TTC549 (cell line): ENCODE results near the gene SELENON.

ENCODE experiments used
- FAIRE-seq: peaks from 2 replicates; lab custom pipeline; 2012; peaks lifted over from hg19 to GRCh38; lab: Jason Lieb, UNC

Gene SELENON

DNA sequence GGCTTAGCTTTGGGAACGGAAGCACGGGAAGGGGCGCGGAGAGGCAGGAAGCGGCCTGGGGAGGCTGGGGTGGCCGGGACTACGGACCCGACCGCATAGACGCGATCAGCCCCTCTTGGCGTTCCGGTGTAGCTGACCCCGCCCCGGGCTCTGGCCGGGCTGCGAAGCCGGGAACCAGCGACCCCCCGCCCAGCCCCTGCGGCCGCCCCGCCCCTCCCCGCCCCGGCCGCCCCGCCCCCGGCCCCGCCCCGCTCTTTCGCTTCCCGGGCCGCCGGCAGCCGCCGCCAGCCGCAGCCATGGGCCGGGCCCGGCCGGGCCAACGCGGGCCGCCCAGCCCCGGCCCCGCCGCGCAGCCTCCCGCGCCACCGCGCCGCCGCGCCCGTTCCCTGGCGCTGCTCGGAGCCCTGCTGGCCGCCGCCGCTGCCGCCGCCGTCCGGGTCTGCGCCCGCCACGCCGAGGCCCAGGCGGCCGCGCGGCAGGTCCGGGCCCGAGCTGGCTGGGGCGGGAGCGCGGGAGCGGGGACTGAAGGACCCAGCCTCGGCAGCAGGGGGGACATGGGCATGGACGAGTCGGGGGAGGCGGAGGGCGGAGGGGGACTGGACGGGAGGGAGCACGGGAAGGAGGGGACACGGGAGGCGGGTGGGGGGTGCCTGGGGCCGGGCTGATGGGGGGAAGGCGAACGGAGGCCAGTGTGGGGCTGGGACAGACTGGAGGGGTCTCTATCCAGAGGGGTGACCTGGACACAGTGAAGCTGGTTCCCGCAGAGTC is at the start of gene SELENON:
Gene SELENON, plus strand, starts transcription at position 259 of the 768 bp plus-strand sequence. Its CDS starts 38 bp downstream, at position 297.
- no peak for FAIRE-seq

DNA sequence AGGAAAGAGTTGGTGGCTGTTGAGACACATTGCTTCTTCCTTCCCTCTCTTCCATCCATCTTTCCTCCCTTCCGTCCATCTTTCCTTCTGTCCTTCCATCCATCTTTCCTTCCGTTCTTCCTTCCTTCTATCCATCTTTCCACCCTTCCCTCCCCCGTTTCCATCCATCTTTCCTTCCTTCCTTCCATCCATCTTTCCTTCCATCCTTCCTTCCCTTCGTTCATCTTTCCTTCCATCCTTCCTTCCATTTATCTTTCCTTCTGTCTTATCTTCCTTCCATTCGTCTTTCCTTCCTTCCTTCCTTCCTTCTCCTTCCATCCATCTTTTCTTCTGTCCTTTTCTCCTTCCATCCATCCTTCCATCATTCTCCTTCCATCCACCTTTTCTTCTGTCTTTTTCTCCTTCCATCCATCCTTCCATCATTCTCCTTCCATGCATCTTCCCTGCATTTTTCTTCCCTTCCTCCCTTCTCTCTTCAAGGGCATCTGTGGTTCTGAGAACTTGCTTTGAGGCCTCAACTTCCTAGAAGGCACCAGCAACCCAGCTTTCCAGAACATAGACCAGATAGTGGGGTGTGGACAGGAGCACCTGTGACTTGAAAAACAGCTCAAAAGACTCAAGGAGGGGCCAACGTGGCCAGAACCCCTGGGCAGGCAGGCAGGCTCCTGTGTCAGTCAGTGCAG is 48.9 kb upstream of the SELENON start:
- FAIRE-seq, result no peak

DNA sequence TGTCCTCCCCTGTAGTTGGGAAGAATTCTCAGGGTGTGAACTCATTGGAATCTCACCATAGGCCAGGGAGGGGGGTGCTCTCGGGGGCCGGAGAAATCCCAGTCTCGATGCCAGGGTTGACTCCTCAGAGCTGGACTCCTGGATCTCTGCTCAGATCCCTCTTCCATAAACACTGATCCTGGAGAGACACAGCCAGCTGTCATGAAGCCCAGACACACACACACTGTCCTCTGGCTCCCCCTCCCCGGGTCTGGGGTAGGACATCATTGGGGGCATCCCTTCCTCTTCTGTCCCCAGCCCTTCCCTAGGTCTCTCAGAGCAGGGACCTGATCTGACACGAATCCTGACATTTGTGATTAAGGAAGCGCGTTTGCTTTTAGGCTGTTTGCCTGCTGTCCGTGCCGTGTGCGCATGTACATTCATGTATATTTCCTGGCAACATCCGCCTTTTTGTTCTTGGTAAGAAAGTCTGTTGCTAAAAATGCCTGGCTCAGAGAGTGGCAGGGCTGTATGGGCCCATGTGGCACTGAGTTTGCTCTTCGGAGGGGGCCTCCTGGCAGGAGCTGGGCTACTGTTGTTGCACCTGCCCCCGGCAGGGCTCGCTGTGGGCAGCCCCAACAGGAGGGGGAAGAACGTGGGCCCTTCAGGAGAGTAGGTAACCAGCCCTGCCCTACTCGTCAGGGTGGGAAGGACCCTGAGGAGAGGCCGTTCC is 45.4 kb upstream of the SELENON start:
- FAIRE-seq, result no peak

- FAIRE-seq, result no peak
These were observed 44.4 kb upstream of the SELENON start for GRCh38 chr1:25755475-25756125.

DNA sequence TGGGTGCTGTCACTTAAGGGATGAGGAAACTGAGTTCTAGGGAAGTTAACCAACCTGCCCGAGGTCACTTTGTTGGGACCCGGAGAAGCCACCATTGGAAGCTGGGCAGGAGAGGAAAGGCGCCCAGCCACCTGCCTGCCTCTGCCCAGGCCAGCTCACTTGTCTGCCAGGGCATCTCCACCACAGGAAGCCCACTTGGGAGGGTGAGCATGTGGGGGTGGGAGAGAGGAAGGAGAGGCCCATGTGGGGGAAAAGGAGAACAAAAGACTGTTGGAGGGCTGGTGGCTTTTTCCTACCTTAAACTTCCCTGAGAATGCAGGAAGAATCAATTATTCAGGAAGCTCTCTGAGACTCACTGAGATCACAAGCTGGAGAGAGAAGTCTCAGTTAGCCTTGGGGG is 43.8 kb upstream of the SELENON start:
- no peak for FAIRE-seq

DNA sequence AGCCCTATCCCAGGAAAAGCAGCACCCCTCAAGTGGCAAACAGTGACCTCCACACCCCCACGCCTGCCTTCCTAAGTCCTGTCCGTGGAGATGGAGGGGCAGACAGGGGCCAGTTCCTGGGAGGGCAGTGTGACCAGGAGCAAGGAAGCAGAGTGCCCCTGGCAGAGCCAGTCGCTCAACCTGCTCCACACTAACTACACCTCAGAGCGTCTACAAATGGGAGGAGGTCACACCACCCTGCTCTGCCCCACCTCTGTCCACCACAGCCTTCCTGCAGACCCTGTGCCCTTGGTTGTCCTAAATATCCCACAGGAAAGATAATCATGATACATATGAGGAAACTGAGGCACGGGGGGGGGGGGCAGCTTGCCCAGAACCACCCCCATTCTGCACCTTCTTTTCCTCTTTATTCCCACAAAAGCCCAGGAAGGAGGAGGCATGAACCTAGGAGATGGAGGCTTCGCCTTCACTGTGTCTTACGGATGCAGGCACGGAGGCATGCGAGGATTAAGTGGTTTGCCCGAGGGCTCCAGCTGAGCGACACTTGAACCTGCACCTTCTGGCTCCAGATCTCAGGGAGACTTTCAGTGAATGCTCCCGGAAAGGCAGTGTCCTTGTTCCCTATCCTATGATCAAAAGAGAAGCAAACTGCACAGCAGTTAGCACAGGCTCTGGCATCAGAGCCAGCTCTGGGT is 42.7 kb upstream of the SELENON start:
- FAIRE-seq, result no peak

DNA sequence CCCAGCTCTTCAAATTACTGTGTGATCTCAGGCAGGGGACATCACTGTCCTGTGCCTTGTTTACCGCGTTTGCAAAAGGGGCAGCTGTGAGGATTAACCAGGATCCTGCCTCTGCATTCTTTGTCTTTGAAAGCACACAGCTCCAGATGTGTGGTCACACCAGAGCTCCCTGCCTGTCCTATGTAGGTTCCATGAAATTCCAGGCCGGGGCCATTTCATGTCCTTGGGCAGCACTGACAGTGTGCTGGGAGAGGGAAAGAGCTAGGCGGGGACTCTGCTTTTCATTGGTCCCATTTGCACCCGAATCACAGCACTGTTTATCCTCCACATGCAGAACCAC is 42.2 kb upstream of the SELENON start:
- FAIRE-seq, result no peak

DNA sequence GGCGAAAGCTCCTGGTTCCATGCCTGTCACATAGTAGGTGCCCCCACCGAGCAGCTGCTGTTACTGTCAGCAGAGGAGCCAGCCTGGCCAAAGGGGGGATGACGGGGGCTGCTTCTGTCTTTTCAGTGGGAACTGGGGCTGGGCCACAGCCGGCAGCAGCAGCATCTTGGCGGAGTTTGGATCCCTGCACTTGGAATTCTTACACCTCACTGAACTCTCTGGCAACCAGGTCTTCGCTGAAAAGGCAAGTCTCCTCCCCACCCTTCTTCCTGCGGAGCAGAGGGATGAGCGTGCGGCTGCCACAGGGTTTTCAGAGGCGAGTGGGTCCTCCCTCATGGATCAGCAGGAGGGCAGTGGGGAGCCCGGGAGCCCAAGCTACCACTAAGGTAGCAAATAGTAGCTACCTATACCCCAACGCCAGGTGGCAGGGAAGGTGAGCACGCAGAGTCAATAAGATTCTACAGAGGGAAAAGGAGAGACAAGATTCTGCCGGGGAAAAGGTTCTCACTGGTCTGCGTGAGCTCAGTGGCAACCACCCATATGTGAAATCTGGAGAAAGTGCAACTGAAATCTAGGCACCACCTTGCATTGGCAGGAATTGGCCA is 41.4 kb upstream of the SELENON start:
- FAIRE-seq, result no peak

- no peak for FAIRE-seq
These were observed 39.8 kb upstream of the SELENON start for GRCh38 chr1:25760122-25760719.

GRCh38 chr1:25760871-25761270 is 39.1 kb upstream of the SELENON start:
- no peak for FAIRE-seq

DNA sequence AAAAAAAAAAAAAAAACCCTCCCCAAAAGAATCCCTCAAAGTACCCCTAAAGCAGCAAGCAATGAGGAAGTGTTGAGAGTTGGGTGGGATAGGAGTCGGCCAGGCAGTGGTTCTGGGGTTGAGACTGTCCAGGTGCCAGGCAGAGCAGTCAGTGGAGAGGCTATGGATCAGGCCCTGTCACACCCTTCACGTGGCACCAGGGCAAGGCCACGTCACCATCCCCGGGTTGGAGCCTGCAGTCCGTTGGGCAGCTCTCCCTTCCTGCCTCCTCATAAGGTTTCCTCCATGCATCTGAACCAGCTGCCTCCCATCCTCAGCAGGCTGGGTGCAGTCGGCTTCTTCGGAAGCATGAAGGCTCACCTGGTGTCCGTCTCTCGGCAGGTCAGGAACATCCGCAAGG is 36.5 kb upstream of the SELENON start:
- no peak for FAIRE-seq

DNA sequence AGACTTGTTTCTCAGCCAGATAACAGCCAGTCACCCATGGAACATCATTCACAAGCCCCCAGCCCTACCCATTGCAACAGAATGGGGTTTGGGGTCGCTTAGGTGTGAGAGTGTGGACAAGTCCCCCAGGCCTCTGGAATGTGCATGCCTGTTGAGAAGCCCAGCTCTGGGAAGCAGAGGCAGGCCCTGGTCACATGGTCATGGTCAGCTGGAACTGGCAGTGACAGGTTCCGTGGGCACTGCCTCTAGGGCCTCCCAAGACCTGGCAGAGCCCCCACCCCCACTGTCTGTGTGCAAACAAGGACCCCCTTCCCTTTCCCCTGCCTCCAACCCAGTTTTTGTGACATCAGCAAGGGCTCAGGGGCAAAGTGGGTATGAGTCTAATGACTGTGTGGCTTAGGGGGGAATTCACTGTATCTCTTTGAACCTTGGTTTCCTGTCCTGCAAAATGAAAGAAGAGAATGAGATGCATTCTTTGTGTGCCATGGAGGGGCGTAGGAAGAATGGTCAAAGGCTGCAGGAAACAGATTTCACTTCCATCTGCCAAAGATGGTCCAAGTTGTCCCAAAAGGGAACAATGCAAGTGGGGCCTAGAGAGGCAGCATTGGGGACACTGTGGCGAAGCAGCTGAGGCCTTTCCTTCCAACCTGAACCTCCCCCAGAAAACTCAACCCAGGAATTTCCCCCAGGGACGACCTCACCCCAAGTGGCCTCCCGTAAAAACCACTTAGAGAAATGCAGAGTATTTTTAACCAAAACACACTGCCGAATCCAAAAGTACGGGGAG is 34.7 kb upstream of the SELENON start:
- FAIRE-seq, result no peak

DNA sequence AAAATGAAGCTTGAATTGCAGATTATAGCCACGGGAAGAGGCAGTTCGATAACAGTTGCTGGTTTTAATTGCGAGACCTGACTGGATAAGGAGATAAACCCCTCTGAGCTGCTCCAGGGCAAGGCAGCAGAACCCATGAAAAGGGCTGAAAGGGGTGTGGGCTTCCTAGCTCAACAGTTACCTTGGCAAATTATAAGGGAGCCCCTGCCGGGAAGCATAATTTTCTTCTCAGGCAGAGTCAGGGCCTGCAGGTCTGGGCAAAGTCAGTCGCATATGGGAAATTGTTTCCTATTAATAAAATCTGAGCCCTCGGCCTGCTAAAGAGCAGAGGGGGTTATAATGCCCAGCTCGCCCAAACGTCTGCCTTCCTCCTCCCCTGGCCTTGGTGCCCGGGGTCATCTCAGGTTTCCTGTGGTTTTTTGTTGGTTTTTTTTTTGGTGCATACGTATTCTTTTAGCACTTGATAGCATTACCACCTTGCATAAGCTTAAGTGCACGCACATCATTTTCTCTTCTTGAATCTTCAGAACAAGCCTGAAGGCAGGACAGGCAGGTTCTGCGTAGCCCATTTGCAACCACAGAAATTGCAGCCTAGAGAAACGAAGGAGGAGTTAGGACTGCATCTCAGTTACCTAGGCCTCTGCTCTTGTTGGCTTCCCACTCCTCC is 33.9 kb upstream of the SELENON start:
- FAIRE-seq, result no peak

- FAIRE-seq, result no peak
These were observed 33.1 kb upstream of the SELENON start for GRCh38 chr1:25766721-25767436.

- FAIRE-seq, result no peak
These were observed 32.6 kb upstream of the SELENON start for GRCh38 chr1:25767437-25767770.

DNA sequence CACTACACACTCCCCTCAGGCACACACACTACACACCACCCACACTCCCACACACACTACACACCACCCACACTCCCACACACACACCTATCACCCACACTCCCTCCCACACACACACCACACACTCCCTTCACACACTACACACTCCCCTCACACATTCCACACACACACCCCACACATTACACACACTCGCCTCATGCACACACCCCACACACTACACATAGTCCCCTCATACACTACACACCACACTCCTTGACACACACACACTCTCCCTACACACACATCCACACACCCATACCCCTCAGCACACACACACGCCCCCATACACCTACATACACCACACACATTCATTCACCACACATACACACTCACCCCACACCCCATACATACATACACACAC is 31.0 kb upstream of the SELENON start:
- no peak for FAIRE-seq

DNA sequence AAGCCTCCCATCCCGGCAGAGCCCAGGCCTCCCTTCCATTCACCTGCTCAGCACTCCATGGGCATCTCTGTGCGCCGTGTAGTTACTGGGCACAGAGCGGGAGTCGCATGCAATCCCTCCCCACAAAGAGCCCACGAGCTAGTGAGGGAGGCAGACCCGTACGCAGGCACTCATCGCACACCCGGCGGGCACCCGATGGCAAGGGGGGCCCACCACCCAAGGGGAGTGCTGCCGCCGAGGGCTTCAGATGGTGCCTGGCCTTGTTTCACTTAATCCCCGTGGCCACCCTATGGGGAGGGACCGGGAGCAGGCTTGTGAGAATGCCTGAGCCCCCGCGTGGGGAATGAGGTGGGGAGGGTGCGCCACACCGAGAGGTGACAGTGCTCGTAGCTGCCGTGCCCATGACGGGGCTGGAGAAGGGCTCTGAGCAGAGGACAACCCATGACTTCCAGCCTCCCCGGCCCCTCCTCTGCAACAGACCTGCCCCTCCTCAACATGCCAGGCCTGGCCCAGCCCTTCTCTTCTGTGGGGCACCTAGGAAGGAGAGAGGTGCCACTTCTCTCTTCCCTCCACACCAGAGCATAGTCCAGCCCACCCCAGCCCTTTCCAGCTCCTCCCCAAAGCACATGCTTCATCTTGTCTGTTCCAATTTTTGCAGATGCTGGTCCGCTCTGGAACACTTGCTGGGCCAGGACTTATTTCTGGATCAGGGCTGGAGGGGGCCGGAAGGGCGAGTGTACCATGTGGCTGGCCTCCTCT is 30.2 kb upstream of the SELENON start:
- no peak for FAIRE-seq

DNA sequence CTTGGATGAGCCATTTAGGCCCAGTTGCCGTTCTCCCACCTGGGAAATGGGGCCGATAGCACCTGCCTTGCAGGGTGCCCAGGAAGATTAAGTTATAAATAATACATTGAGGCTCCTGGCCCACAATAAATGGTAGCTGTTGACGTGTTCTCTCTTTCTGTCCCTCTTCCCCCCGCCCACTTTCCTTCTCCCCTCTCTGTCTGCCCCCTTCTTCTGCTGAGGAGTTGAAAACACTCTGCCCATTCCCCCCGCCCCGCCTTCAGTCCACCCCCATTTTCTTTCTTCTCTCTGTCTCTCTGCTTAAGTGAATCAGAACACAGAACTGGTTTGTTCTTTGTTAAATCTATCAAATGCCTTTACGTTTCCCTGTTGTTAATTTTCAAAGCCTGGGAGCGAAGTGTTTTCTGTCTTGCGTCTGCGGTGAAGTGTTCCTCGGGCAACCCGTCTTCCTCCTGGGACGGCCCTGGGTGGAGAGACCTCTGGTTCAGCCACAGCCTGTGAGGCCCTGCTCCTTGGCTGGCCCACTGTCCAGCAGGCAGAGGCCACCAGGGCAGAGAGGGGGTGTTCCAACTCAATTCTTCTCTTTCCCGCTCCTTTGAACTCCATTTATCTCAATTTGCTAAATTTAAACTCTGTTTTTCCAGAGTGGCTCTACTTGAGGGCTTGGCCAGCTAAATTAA is 29.3 kb upstream of the SELENON start:
- no peak for FAIRE-seq
